Gastrocnemius medialis (tissue), 4 donors: ENCODE results near the gene DNTTIP2.

Experiments
- CTCF ChIP-seq, 5 experiments: fragments of 450-650 bp in 3 of 5; fragments of 200-600 bp in 2 of 5; sonication (generic) in 2 of 5; IDR thresholded peaks in 4 of 5; conservative IDR thresholded peaks in 1 of 5; 1 replicate in 4 of 5; 2 replicates in 1 of 5; pipeline ENCODE4 v1.5.1; 2016 to 2019; ENCODE audit warnings: antibody characterized with exemption in 5 of 5, mild to moderate bottlenecking in 3 of 5, moderate library complexity in 3 of 5
- POLR2A ChIP-seq, 2 donors: fragments of 450-650 bp; IDR thresholded peaks; one replicate each; pipeline ENCODE4 v1.6.1; 2017; ENCODE audit warnings: antibody characterized with exemption in 2 of 2, mild to moderate bottlenecking in 2 of 2, moderate library complexity in 2 of 2

DNA sequence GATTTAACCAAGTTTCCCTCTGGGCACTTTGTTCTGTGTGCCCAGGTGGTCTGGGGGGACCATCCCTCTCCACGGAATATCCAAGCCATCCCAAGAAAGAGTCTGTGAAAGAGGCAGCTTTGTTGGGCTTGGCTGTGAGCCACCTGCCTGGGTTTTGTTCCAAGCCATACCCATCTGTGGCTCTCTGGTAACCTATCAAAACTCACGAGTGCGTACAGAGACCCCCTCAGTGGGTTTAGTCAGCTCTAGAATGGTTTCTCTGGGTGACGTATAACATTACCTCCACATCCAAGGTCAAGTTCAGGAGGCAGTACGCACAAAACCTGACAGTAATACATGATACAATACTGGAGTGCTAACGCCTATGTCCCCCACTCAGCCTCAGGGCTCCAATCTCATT is 54.2 kb downstream of the DNTTIP2 start:
- TF ChIP-seq CTCF (IDR thresholded peaks at IDR 0.05 in 4 of 5, conservative IDR thresholded peaks at IDR 0.05 in 1 of 5) (no peak), POLR2A (IDR thresholded peaks at IDR 0.05) (no peak)
